Endodermal cell (in vitro differentiated cells): ENCODE measurements around the gene SRRT. TPM values are rescaled to one million over a fixed set of nuclear protein-coding genes. Genes with fewer than 3 reads are reported as not detected.

ENCODE experiments used
- DNase-seq: peaks from one replicate; pipeline ENCODE4 v3.0.0-alpha.2; 2017
- H3K27ac ChIP-seq: 2 replicates; pipeline ENCODE4 v1.5.1; 2013; ENCODE audit warnings: mild to moderate bottlenecking, low read depth, low read length, moderate library complexity
- H3K27me3 ChIP-seq: 2 replicates; pipeline ENCODE4 v1.6.1; 2013; ENCODE audit warnings: mild to moderate bottlenecking, low read length, moderate library complexity; ENCODE audit not compliant: insufficient read depth, control insufficient read depth, poor library complexity, severe bottlenecking
- H3K36me3 ChIP-seq: 2 replicates; pipeline ENCODE4 v1.7.0; 2013; ENCODE audit warnings: mild to moderate bottlenecking, low read length, moderate library complexity; ENCODE audit not compliant: control insufficient read depth, insufficient read depth
- H3K4me1 ChIP-seq: one replicate; pipeline ENCODE4 v1.7.0; 2013; ENCODE audit warnings: low read length; ENCODE audit not compliant: control insufficient read depth, insufficient read depth
- H3K4me3 ChIP-seq: 2 replicates; pipeline ENCODE4 v1.5.1; 2013; ENCODE audit warnings: mild to moderate bottlenecking, low read length, moderate library complexity
- H3K9ac ChIP-seq: 2 replicates; pipeline ENCODE4 v1.6.1; 2013; ENCODE audit warnings: mild to moderate bottlenecking, low read length, moderate library complexity; ENCODE audit not compliant: poor library complexity, severe bottlenecking; ENCODE audit errors: extremely low read depth
- H3K9me3 ChIP-seq: 2 replicates; pipeline ENCODE4 v1.6.1; 2013; ENCODE audit warnings: mild to moderate bottlenecking, low read length, moderate library complexity; ENCODE audit not compliant: control insufficient read depth
- H3K27ac Mint-ChIP-seq: 2 replicates; pipeline ENCODE4 v1.8.0; 2020; ENCODE audit warnings: mixed read lengths
- H3K27me3 Mint-ChIP-seq: 2 replicates; pipeline ENCODE4 v1.8.0; 2021; ENCODE audit warnings: mild to moderate bottlenecking, mixed read lengths; ENCODE audit not compliant: insufficient read depth
- H3K36me3 Mint-ChIP-seq: 2 replicates; pipeline ENCODE4 v1.8.0; 2020; ENCODE audit warnings: low read depth, mixed read lengths
- H3K4me1 Mint-ChIP-seq: 2 replicates; pipeline ENCODE4 v1.8.0; 2020; ENCODE audit warnings: mixed read lengths
- H3K4me3 Mint-ChIP-seq: 2 replicates; pipeline ENCODE4 v1.8.0; 2020; ENCODE audit warnings: mild to moderate bottlenecking, moderate library complexity, mixed read lengths
- H3K9me3 Mint-ChIP-seq: 2 replicates; pipeline ENCODE4 v1.8.0; 2020; ENCODE audit warnings: mild to moderate bottlenecking, mixed read lengths
- WGBS, 2 experiments: methylation state at CpG; one replicate each; pipeline versions ENCODE4 v1.1.5 to v1.1.7; 2013; ENCODE audit warnings: missing lambda C conversion rate in 2 of 2, mixed read lengths in 1 of 2; ENCODE audit not compliant: insufficient coverage in 1 of 2, insufficient read length in 1 of 2; 5-methylcytosine and 5-hydroxymethylcytosine counted together
- total RNA-seq, 2 donors: library from RNA; stranded (reverse); fragmentation: NEBNext Ultra II Directional in 1 of 2; extraction: Animal tissue kit (Norgen Biotek cat#: 25700) in 1 of 2; gene quantifications; 2 replicates in 1 of 2; 3 replicates in 1 of 2; pipeline ENCODE4 v1.2.1, GENCODE V29; 2021
- TF ChIP-seq, protein P1 (sequence below): fragments of 200-600 bp; sonication (generic); conservative IDR thresholded peaks from 2 replicates; pipeline ENCODE4 v1.5.0; 2021; ENCODE audit warnings: antibody characterized with exemption, mild to moderate bottlenecking

Gene SRRT
- total RNA-seq, 2 donors from 2014 or later: 186 to 236 TPM

DNA sequence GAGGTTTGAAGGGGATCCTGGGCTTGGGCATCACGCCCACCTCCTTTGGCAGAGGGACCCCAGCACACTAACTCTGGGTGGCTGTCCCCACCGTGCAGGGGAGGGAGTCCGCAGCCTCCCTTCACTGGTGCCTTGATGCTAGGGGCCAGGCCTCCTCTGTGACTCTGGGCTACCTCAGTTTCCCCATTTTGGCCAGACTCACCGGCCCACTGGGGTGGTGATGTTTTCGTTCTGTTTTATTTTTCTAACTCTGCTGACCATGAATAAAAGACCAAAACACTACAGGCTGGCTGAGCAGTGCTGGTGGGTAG lies 8.2 kb upstream of the SRRT start:
- Histone ChIP-seq H3K27me3 (no peaks in the 10 kb centered on the region), H3K27ac (peak overlapping the region; percentile 82), H3K4me3 (peak overlapping the region; percentile 92), H3K9me3 (no peaks in the 10 kb centered on the region), H3K36me3 (peaks cover 27% of the 10 kb centered on the region), H3K9ac (peak overlapping the region; percentile 100), H3K4me1 (peaks cover 5% of the 10 kb centered on the region)
- Mint-ChIP-seq H3K9me3 (no peaks in the 10 kb centered on the region), H3K27me3 (no peaks in the 10 kb centered on the region), H3K36me3 (peaks cover 46% of the 10 kb centered on the region), H3K27ac (peak overlapping the region; percentile 99), H3K4me3 (peak overlapping the region; percentile 88), H3K4me1 (peaks cover 13% of the 10 kb centered on the region)
- TF ChIP-seq, protein P1, sequence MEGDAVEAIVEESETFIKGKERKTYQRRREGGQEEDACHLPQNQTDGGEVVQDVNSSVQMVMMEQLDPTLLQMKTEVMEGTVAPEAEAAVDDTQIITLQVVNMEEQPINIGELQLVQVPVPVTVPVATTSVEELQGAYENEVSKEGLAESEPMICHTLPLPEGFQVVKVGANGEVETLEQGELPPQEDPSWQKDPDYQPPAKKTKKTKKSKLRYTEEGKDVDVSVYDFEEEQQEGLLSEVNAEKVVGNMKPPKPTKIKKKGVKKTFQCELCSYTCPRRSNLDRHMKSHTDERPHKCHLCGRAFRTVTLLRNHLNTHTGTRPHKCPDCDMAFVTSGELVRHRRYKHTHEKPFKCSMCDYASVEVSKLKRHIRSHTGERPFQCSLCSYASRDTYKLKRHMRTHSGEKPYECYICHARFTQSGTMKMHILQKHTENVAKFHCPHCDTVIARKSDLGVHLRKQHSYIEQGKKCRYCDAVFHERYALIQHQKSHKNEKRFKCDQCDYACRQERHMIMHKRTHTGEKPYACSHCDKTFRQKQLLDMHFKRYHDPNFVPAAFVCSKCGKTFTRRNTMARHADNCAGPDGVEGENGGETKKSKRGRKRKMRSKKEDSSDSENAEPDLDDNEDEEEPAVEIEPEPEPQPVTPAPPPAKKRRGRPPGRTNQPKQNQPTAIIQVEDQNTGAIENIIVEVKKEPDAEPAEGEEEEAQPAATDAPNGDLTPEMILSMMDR: no peak
- WGBS, 2 experiments: 61% methylated on average over 5 of the region's 5 CpGs; no CpG with 5 or more reads in 1 of the 2 experiments
- DNase-seq: no peak

DNA sequence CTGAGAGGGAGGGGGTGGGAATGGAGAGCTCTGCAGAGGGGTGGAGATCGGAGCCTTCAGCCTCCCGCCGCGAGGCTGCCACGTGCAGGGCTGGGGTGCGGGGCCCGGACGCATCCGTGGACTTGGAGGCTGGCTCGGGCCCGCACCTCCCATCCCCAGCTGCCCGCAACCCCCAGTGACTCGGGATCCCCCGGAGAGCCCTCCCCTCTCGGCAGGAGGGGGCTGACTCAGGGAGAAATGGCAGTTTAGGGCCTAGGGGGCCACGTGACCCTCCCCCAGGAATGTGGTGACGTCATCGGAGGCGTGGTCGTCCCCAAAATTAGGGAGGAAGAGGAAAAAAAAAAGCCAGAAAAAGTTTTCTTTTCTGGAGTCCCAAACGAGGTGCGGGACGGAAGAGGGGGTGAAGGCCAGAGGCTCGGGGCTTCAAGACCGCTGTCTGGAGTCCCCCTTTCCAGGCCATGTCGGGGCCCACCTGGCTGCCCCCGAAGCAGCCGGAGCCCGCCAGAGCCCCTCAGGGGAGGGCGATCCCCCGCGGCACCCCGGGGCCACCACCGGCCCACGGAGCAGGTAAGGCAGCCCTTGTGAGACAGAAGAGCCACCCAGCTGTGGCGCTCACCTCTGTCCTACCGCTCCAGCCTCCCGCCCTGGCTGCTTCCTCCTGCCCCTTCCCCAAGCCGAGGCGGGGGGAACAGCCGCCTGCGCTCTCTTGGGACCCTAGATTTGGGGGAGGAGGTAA lies 7.7 kb upstream of the SRRT start, which contains the start of gene TRIP6:
TRIP6 (plus strand) TSS at position 348 of the 736 bp plus-strand sequence; CDS start at position 459, 111 bp downstream.
- peaks cover 13% of the 10 kb centered on the region for H3K4me1 Mint-ChIP-seq
- Histone ChIP-seq H3K9me3 (no peaks in the 10 kb centered on the region), H3K27me3 (no peaks in the 10 kb centered on the region), H3K36me3 (peaks cover 30% of the 10 kb centered on the region), H3K4me3 (peak within 1 kb of the TSS; percentile 92), H3K4me1 (peaks cover 5% of the 10 kb centered on the region), H3K9ac (peak within 1 kb of the TSS; percentile 100), H3K27ac (peak within 1 kb of the TSS; percentile 82)
- H3K9me3 Mint-ChIP-seq: no peaks in the 10 kb centered on the region
- TF ChIP-seq, protein P1: no peak
- peak within 1 kb of the TSS; percentile 99 for H3K27ac Mint-ChIP-seq
- DNase-seq: peak; percentile 95
- 1% methylated on average over 11 to 39 of the region's 42 CpGs for WGBS, 2 experiments
- no peaks in the 10 kb centered on the region for H3K27me3 Mint-ChIP-seq
- peak within 1 kb of the TSS; percentile 88 for H3K4me3 Mint-ChIP-seq
- H3K36me3 Mint-ChIP-seq: peaks cover 44% of the 10 kb centered on the region

DNA sequence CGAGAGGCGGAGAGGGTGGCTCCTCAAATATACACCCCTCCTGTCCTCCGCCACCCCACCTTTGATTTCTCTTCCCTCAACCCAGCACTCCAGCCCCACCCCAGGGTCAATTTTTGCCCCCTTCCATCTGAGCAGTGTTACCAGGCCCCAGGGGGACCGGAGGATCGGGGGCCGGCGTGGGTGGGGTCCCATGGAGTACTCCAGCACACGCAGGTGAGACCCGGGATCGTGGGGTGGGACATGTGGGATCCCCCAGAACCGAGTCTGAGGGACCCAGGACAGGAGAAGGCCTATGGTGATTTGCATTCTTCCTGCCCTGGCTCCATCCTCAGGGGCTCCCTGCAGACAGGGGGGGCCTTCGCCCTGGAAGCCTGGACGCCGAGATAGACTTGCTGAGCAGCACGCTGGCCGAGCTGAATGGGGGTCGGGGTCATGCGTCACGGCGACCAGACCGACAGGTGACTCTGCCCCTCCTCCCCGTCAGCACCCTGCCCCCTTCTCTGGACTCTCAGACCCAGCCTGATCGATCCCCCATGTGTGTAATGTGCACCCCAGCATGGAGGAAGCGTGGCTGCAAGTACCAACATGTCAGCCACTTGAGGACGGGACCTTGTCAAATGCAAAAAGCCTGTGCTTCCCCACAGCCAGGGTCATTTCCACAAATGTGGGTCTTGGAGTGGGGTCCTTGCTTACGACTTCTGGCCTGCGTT lies 7.0 kb upstream of the SRRT start:
- H3K36me3 Mint-ChIP-seq: peaks cover 45% of the 10 kb centered on the region
- peak overlapping the region; percentile 100 for H3K9ac ChIP-seq
- H3K4me3 Mint-ChIP-seq: peak overlapping the region; percentile 88
- H3K9me3 Mint-ChIP-seq: no peaks in the 10 kb centered on the region
- peaks cover 7% of the 10 kb centered on the region for H3K4me1 Mint-ChIP-seq
- peaks cover 35% of the 10 kb centered on the region for H3K36me3 ChIP-seq
- peak; percentile 70 for DNase-seq
- H3K4me1 ChIP-seq: peaks cover 3% of the 10 kb centered on the region
- H3K27ac ChIP-seq: peak overlapping the region; percentile 82
- H3K27ac Mint-ChIP-seq: peak overlapping the region; percentile 99
- H3K27me3 Mint-ChIP-seq: no peaks in the 10 kb centered on the region
- TF ChIP-seq, protein P1: no peak
- H3K4me3 ChIP-seq: peak overlapping the region; percentile 92
- 15 to 30% methylated on average over 13 to 27 of the region's 27 CpGs for WGBS, 2 experiments
- H3K9me3 ChIP-seq: no peaks in the 10 kb centered on the region
- no peaks in the 10 kb centered on the region for H3K27me3 ChIP-seq
